ENCODE data around the gene PER2. TPM values are rescaled to one million over a fixed set of nuclear protein-coding genes. Genes with fewer than 3 reads are reported as not detected.

Gene PER2, protein sequence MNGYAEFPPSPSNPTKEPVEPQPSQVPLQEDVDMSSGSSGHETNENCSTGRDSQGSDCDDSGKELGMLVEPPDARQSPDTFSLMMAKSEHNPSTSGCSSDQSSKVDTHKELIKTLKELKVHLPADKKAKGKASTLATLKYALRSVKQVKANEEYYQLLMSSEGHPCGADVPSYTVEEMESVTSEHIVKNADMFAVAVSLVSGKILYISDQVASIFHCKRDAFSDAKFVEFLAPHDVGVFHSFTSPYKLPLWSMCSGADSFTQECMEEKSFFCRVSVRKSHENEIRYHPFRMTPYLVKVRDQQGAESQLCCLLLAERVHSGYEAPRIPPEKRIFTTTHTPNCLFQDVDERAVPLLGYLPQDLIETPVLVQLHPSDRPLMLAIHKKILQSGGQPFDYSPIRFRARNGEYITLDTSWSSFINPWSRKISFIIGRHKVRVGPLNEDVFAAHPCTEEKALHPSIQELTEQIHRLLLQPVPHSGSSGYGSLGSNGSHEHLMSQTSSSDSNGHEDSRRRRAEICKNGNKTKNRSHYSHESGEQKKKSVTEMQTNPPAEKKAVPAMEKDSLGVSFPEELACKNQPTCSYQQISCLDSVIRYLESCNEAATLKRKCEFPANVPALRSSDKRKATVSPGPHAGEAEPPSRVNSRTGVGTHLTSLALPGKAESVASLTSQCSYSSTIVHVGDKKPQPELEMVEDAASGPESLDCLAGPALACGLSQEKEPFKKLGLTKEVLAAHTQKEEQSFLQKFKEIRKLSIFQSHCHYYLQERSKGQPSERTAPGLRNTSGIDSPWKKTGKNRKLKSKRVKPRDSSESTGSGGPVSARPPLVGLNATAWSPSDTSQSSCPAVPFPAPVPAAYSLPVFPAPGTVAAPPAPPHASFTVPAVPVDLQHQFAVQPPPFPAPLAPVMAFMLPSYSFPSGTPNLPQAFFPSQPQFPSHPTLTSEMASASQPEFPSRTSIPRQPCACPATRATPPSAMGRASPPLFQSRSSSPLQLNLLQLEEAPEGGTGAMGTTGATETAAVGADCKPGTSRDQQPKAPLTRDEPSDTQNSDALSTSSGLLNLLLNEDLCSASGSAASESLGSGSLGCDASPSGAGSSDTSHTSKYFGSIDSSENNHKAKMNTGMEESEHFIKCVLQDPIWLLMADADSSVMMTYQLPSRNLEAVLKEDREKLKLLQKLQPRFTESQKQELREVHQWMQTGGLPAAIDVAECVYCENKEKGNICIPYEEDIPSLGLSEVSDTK (N-terminal part only)
- total RNA-seq (2022; extraction: Qiagen RNA extraction): 5.7 to 7.5 TPM (median 6.4 TPM) in 5 replicates

DNA sequence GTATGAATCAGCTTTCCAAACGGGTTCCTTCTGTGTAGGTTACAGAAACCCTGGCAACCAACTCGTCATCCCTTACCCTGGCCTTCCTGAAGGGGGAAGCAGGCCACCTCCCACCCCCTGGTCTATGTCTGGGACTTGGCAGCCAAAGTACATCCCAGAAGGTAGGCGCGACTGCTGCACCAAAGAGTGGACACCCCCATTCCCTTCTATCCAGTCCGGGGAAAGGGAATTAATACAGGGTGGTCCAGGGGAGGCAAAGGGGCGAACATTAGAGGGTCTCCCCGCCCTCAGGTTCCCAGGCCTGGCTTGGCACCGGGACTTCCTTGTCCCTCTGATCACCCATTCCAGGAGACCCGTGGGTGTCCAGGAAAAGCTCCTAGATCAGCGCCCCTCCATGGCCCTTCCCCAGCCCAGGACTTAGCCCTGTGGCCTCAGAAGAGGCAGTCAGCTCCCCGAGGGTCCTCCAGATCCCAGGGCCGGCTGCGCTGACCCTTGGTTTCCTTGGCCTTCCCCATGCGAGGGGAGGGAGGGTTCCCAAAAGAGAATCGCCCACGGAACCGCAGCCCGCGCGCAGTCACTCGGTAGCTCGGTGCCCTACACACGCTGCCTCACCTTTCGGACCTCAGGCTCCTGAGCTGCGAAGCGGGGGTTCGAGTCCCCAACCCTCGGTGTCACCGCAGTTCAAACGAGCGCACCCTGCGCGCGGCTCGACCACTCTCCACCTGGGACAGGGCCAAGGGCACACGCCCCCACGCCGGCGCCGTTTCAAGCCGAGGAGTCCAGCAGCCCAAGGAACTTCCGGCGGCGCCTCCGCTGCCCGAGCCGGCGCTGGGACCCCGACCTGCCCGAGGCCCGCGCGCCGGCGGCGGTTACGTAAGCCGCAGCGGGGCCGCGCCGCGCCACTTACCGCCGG, at the start of gene PER2:
Gene PER2, minus strand, starts transcription at position 874 of the 913 bp plus-strand sequence. CDS start 10,674 bp downstream, outside the sequence.

DNA sequence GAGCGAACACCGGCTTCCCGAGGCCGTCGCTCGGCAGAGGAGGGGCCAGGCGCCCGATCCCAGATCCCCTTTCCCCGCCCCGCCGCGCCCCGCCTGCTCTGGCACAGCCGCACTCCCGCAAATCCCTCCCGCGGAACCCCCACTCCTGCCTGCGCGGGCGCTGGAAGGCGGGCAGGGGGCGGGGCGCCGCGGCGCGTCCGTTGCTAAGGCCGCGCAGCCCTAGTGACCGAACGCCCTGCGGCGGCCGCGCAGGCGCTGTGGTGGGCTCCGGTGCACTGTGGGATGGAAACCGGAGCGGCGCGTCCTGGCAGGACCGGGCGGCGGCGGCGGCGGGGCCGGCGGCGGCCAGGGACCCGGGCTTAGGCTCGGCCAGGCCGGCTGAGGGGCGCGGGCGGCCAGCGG, 31.8 kb upstream of the PER2 start, which contains the start of gene TRAF3IP1:
Gene TRAF3IP1, plus strand, starts transcription at position 273 of the 402 bp plus-strand sequence. CDS start 145 bp downstream, outside the sequence.

DNA sequence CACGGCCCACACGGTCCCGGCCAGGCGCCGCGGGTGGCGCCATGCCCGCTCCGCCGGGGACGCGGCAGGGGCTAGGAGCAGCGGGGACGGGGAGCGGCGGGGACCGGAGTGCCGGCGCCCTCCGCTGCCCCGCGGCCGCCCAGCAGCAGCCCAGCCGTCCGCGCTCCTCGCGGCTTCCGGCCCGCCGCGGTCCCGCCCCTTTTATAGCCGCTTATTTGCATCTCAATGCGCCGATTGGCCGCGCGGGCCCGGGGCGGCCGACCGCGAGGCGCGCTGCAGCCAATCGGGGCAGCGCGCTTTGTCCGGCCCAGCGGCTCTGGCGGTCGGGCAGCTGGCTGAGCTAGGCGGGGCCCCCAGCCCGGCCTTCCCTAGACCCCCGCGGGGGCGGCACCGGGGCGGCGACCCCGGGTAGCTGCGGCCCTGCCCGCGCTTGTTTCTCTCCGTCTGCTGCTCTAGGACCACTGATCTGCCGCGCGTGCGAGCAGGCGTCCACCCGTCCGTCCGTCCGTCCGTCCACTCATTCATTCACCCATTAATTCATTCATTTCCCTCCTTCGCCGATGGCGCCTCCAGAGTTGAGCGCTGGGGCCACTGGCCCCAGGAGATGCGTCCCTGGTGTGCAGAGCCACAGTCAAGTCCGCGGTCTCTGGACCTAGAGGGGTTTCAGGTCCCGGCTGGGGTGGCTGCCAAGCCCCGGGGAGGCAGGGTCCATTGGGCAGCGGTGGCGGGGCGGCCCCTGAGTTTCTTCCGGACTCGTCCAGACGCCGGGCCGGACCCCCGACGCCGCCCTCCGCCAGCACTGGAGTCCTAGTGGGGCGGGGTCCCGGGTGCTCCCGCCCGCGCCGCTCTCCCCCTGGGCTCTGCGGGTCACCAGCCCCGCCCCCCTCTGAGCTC, 48.3 kb downstream of the PER2 start, which contains the start of gene HES6:
Gene HES6, minus strand, starts transcription at position 176 of the 894 bp plus-strand sequence. Its CDS starts 133 bp downstream, at position 43.

DNA sequence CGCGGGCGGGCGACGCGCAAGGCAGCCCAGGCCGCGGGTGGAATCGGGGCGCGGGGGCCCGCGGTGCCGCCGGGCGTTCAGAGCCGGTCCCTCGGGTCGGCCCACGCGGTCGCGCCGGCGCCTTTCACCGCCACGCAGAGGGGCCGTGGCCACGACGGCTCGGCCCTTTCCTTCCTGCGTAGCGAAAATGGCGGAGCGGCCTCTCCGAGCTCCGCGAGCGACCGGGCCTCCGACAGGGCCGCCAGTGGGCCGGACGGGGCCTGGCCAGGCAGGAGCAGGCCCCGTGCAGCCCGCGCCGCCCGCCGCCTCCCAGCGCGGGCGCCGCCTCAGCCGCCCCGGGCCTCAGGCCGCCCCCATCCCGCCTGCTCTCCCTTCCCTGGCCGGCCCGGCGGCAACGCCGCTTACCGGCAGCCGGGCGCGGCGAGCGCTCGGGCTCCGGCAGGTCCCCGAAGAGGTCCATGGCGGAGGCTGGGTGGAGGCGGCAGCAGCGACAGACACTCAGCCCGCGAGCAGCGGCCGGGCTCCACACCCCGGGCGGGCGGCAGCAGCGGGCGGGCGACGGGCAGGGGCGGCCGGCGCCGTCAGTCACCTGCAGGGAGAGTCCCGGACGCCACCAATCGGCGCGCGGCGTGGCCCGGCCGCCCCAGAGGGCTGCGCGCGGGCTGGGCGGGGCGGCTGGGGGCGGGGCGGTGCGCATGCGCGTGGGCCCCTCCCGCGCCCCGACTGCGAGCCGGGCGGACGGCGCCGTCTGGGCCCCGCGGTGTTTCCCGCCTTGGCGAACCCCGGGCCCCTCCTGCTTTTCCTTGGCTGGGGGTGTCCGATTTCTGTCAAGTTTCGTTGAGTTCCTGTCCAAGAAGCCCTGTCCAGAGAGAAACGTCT, 85.1 kb downstream of the PER2 start, which contains the start of gene ILKAP:
Gene ILKAP, minus strand, starts transcription at position 602 of the 879 bp plus-strand sequence. Its CDS starts 142 bp downstream, at position 460.

Other genes starting within 250 kb of the PER2 start
- gene SCLY, start 227.6 kb downstream of the PER2 start, total RNA-seq (2022; extraction: Qiagen RNA extraction): 18.1 to 22.4 TPM (median 20.4 TPM) in 5 replicates
- gene ESPNL, start 188.3 kb downstream of the PER2 start, total RNA-seq (2022; extraction: Qiagen RNA extraction): 0.10 to 0.38 TPM (median 0.13 TPM) in 5 replicates
- 0.14 to 0.30 TPM (median 0.25 TPM) in 5 replicates for gene KLHL30, start 149.9 kb downstream of the PER2 start, total RNA-seq (2022; extraction: Qiagen RNA extraction)
- 5.7 to 9.7 TPM (median 8.1 TPM) in 5 replicates for gene ERFE, start 129.6 kb downstream of the PER2 start, total RNA-seq (2022; extraction: Qiagen RNA extraction)
- 37.9 to 43.8 TPM (median 39.6 TPM) in 5 replicates for gene ILKAP, start 84.9 kb downstream of the PER2 start, total RNA-seq (2022; extraction: Qiagen RNA extraction)
- 7.9 to 14.6 TPM (median 13.4 TPM) in 5 replicates for gene HES6, start 48.6 kb downstream of the PER2 start, total RNA-seq (2022; extraction: Qiagen RNA extraction)
- gene TRAF3IP1, start 31.9 kb upstream of the PER2 start, total RNA-seq (2022; extraction: Qiagen RNA extraction): 11.4 to 16.5 TPM (median 12.9 TPM) in 5 replicates
- 41.6 to 57.9 TPM (median 54.6 TPM) in 5 replicates for gene ASB1, start 138.3 kb upstream of the PER2 start, total RNA-seq (2022; extraction: Qiagen RNA extraction)